GM21723 (cell line): Measurements from ENCODE around the gene THAP5.

Experiments used
- ATAC-seq: cut with Tn5 transposase; IDR thresholded peaks from one replicate; pipeline ENCODE4 v1.9.1; 2021; ENCODE audit warnings: mild to moderate bottlenecking, moderate library complexity; ENCODE audit not compliant: unreplicated experiment

THAP5 gene

DNA sequence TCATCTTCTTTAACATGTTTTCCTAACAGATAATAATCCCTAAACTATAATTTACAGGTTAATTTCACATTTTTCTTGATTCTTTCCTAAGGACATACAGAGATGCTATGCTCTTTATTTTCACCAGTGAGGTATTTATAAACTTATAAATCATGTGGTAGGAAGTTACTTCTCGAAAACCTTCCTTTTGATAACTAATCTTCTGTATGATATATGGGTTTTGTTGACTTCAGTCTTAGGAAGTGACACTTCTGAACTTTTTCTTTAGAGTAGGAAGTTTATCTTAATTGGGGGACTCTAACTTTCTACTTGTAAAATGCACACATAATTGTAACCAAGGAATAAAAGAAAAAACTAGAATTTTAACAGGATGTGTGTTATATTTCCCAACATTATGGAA, 33.8 kb downstream of the THAP5 start:
- ATAC-seq: no peak

- no peak for ATAC-seq
These were observed 34.2 kb downstream of the THAP5 start for GRCh38 chr7:108535257-108535656.

DNA sequence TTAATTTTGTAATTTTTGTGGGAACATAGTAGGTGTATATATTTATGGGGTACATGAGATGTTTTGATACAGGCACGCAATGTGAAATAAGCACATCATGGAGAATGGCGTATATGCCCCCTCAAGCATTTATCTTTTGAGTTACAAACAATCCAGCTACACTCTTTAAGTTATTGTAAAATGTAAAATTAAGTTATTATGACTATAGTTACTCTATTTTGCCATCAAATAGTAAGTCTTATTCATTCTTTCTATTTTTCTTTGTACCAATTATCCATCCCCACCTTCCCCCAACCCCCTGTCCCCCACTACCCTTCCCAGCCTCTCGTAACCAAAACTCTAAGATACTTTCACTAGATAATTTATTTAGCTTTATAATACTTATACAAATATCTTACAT, 35.8 kb downstream of the THAP5 start:
- ATAC-seq: no peak

GRCh38 chr7:108529341-108529740, 40.2 kb downstream of the THAP5 start:
- ATAC-seq: no peak

- ATAC-seq: no peak
These were observed 41.3 kb downstream of the THAP5 start for GRCh38 chr7:108528183-108528712.

DNA sequence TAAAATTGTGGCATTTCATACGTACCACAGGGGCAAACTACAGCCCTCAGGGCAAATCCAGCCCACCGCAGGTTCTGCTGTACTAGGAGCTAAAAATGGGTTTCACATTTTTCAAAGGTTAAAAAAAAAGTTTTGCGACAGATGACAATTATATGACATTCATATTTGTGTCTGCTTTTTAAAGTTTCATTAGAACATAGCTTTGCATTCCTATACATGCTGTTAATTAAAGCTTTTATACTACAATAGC, 42.8 kb downstream of the THAP5 start:
- no peak for ATAC-seq

DNA sequence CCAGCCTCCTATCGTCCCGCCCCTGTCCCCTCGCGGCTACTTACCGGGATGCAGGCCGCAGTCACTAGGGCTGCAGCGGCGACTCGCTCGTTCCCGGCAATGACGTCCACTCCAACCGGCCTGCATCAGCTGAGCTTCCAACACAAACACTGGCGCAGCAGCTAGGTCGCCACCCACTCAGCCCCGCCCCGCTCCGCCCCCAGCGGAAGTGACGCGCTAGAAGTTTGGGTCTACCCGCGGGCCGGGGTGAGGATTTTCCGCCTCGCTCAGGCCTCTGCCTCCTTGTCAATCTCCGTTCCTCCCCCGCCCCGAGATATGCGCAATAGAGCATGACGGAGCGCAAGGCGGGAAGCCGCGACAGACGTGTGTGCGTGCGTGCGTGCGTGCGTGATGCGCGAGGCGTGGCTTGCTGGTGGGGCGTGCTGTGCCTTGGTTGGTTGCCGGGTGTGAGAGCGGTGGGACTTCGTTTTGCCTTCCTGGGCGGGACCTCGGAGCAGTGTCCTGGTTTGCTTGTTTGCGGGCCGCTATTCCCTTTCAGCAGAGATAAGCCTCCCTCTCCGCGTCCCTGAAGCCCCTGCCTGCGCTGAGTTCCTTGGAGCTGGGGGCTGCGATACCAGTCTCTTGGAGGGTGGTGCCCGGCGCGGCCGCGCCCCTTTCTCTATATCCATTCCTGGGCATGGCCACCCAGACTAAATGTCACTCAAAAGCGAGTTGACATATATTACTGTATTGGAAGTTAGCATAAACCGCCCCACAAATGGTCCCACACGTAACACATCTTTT, 43.3 kb downstream of the THAP5 start, which contains the start of gene PNPLA8:
PNPLA8 (minus strand) TSS at position 151 of the 783 bp plus-strand sequence. CDS start 10,644 bp downstream, outside the sequence.
- peak; percentile 95 for ATAC-seq

GRCh38 chr7:108525327-108525984, 44.0 kb downstream of the THAP5 start:
- peak; percentile 61 for ATAC-seq

GRCh38 chr7:108522780-108523179, 46.7 kb downstream of the THAP5 start:
- no peak for ATAC-seq

GRCh38 chr7:108517951-108518350, 51.6 kb downstream of the THAP5 start:
- no peak for ATAC-seq

GRCh38 chr7:108515630-108516029, 53.9 kb downstream of the THAP5 start:
- no peak for ATAC-seq

DNA sequence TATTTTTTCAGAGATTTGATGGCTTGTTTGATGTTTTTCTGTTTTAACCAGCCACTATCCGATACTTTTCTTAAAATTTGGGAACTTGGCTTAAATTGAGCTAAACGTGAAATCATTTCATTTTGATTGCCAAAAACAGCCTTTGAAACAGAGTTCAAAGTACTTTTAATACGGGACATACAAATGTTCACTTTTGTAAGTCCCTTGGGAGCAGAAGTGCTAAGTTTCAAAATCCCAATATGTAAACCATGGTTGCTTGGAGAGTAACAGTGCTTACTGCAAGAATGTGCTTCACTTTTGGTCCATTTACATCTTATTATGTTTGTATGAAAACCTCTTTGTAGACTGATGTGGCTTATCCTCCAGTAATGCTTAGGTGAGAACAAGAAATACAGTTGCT, 54.5 kb downstream of the THAP5 start:
- no peak for ATAC-seq
